Measurements from ENCODE around the gene ANKRD10.

Gene ANKRD10

DNA sequence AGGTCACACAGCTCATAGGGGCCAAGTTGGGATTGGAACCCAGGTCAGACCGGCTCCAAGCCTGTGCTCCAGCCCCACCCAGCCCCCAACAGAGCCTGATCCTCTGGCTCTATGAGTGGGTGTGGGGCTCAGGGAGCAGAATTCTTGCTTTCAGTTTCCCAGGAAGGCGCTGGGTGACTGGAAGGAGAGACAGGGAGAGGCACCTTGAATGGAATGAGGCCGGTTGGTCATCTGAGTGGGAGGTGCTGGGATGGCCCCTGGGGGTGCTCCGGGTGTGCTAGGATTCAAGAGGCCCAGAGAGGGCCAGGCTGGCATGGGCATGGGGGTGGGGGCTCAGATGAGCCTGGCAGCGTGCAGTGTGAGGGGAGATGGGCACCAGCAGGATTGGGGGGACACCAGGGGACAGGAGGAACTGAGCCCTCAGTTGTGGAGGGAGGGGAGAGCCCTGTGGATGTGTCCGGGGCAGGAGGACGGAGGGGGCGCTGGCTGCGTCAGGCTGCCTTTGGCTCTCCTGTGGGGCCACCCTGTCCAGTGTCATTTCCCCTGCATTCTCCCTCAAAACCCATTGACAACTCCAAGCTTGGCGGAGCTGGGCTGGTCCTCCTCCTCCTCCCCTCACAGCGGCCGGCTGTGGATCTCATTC lies 31.2 kb upstream of the ANKRD10 start:
- Histone ChIP-seq H3K4me3 (ENCODE audit: low read depth, low read length) (no peak overlapping the region), H3K9me3 (ENCODE audit: severe bottlenecking) (peaks cover 5% of the 10 kb centered on the region), H3K27ac (no peak overlapping the region), H3K27me3 (ENCODE audit: insufficient read depth, low read depth, severe bottlenecking) (peaks cover 89% of the 10 kb centered on the region), H3K36me3 (no peaks in the 10 kb centered on the region)
- no peak for DNase-seq
- TF ChIP-seq, protein P1, sequence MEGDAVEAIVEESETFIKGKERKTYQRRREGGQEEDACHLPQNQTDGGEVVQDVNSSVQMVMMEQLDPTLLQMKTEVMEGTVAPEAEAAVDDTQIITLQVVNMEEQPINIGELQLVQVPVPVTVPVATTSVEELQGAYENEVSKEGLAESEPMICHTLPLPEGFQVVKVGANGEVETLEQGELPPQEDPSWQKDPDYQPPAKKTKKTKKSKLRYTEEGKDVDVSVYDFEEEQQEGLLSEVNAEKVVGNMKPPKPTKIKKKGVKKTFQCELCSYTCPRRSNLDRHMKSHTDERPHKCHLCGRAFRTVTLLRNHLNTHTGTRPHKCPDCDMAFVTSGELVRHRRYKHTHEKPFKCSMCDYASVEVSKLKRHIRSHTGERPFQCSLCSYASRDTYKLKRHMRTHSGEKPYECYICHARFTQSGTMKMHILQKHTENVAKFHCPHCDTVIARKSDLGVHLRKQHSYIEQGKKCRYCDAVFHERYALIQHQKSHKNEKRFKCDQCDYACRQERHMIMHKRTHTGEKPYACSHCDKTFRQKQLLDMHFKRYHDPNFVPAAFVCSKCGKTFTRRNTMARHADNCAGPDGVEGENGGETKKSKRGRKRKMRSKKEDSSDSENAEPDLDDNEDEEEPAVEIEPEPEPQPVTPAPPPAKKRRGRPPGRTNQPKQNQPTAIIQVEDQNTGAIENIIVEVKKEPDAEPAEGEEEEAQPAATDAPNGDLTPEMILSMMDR (IDR thresholded peaks at IDR 0.05; ENCODE audit: low read depth, low read length): no peak

DNA sequence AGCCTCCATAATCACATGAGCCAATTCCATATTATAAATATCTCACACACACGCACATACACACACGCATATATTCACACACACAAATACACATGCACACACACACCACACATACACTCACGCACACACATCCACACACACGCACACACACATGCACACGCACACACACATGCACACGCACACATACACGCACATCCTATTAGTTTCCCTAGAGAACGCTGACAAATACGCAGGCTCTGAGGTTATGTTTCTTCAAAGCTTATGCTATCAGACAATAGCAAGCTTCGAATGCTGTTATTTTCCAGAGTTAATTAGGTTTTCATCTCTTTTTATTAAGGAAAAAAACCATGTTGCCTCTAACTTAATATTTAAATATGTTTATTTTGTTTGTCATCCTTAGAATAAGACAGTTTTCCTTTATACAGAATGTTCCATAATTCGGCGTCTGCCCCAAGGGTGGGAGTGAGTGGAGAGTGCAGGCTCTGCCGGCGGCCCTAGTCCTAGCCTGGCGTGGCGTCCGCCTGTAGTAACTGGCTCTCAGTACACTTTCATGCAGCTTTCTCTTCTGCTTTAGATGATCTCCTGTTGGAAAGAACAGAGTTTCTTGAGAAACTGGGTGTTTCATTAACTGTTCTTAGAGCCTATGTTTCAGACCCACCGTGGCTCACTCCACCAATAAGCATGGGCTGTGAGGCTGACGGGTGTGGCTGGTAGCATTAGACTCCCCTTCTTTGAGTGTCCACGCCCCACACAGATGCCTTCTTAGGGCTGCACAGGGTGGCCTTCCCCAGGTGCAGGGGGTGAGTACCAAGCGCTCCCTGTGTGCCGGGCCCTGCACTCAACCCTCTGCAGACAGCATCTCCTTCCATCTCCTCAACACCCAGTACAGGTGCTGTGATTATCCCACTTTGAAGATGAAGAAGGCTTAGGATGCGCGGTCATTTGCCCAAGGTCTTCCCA lies 30.4 kb upstream of the ANKRD10 start:
- TF ChIP-seq, protein P1 (IDR thresholded peaks at IDR 0.05; ENCODE audit: low read depth, low read length): no peak
- Histone ChIP-seq H3K9me3 (ENCODE audit: severe bottlenecking) (peaks cover 5% of the 10 kb centered on the region), H3K27ac (no peak overlapping the region), H3K36me3 (no peaks in the 10 kb centered on the region), H3K27me3 (ENCODE audit: insufficient read depth, low read depth, severe bottlenecking) (peaks cover 89% of the 10 kb centered on the region), H3K4me3 (ENCODE audit: low read depth, low read length) (no peak overlapping the region)
- no peak for DNase-seq

DNA sequence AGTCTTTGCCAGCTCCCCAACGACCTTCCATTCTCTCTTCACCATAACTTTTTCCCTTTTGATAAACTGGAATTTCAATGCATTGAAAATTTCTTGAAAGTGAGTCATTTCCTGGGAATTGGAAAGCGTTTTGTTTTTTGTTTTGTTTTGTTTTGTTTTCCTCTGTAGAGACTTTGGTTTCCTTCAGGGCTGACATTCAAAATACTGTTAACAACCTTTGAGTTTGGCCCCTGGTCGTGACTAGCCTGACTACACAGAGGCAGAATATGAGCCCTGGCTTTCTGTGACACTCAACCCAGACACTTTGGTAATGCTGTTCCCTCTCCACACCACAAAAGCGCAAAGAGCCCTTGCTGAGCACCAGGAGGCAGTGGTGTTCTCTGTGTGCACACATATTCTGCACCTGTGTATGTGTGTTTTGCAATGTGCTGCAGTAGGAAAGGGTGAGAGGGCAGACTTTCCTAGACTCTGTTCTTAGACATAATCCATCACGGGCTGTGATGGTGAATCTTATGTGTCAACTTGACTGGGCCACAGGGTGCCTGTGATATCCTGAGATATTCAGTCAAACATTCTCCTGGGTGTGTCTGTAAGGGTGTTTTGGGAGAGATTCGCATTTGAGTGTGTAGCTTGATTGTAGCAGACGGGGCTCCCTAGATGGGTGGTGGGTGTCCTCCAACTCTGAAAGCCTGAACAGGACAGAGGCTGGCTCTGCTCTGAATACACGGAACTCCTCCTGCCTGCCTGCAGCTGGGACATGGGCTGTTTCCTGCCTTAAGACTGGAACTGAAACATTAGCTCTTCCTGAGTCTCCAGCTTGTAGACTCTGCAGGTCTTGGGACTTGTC lies 29.5 kb upstream of the ANKRD10 start:
- Histone ChIP-seq H3K4me3 (ENCODE audit: low read depth, low read length) (no peak overlapping the region), H3K27me3 (ENCODE audit: insufficient read depth, low read depth, severe bottlenecking) (peaks cover 89% of the 10 kb centered on the region), H3K36me3 (no peaks in the 10 kb centered on the region), H3K27ac (no peak overlapping the region), H3K9me3 (ENCODE audit: severe bottlenecking) (peaks cover 2% of the 10 kb centered on the region)
- DNase-seq: peak; percentile 41
- TF ChIP-seq, protein P1 (IDR thresholded peaks at IDR 0.05; ENCODE audit: low read depth, low read length): peak; percentile 80

DNA sequence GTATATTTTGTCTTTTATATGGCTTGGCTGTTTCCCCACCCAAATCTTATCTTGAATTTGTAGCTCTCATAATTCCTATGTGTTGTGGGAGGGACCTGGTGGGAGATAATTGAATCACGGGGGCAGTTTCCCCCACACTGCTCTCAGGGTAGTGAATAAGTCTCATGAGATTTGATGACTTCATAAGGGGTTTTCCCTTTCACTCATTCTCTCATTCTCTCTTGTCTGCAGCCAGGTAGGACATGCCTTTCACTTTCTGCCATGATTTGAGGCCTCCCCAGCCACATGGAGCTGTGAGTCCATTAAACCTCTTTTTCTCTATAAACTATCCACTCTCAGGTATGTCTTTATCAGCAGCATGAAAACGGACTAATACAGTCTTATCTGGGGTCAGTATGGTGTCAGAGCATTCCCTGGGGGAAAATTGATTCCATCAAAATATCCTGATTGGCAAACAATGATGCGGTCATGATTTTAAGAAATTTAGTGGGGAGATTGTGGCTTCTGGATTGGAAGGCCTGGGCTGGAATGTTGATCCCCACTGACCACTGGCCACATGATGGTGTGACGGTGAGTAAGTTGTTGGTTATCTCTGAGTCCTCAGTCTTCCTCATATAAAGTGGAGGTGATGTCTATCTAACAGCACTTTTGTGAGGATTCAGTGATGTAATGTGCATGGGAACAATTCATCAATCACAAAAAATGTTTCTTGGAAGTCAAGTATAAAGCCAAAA lies 27.5 kb upstream of the ANKRD10 start:
- Histone ChIP-seq H3K36me3 (no peaks in the 10 kb centered on the region), H3K27me3 (ENCODE audit: insufficient read depth, low read depth, severe bottlenecking) (peaks cover 89% of the 10 kb centered on the region), H3K4me3 (ENCODE audit: low read depth, low read length) (no peak overlapping the region), H3K9me3 (ENCODE audit: severe bottlenecking) (peaks cover 13% of the 10 kb centered on the region), H3K27ac (no peak overlapping the region)
- no peak for DNase-seq
- TF ChIP-seq, protein P1 (IDR thresholded peaks at IDR 0.05; ENCODE audit: low read depth, low read length): no peak
